Loucy (cell line): ENCODE results near the gene SOS1.

Experiments
- CTCF ChIP-seq: fragments of 200-600 bp; sonication (generic); conservative IDR thresholded peaks from 2 replicates; pipeline ENCODE4 v1.5.1; 2014; ENCODE audit warnings: mild to moderate bottlenecking, antibody characterized with exemption, low read length
- EZH2phosphoT487 ChIP-seq: fragments of 200-600 bp; IDR thresholded peaks from 2 replicates; pipeline ENCODE4 v1.6.1; 2018; ENCODE audit warnings: antibody characterized with exemption, mild to moderate bottlenecking, moderate library complexity, borderline replicate concordance

DNA sequence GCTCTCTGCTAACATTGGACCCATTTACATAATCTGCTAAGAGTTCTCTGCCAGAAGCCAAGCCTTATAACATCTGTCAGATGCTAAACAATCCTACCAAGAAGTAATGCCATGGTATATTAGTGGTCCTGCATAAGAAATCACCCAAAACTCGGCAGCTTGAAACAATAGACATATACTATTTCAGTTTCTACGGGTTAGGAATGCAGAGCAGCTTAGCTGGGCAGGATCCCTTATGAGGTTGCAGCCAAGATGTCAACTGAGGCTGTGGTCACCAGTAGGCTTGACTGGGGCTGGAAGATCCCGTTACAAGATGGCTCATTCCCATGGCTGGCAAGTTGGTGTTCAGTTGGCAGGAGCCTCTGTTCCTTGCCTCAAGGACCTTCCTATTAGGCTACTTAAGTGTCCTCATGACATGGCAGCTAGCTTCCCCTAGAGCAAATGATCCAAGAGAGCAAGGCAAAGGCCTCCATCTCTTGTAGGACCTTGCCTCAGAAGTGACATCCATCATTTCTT, 25.1 kb upstream of the SOS1 start:
- TF ChIP-seq CTCF (no peak), EZH2phosphoT487 (no peak)
